ENCODE results near the gene ARMC9. TPM values are rescaled to one million over a fixed set of nuclear protein-coding genes. Genes with fewer than 3 reads are reported as not detected.

The ARMC9 gene
- total RNA-seq, 1 donor from 2014 or later, result 9.0 TPM

Other genes starting within 250 kb of the ARMC9 start
- gene SPATA3, start 202.5 kb upstream of the ARMC9 start, total RNA-seq, result not detected in 2 replicates
- gene C2orf72, start 161.1 kb upstream of the ARMC9 start, total RNA-seq, result not detected in 2 replicates
- gene PSMD1, start 141.8 kb upstream of the ARMC9 start, total RNA-seq, result 99.9 and 105 TPM in 2 replicates
- gene HTR2B, start 73.6 kb upstream of the ARMC9 start, total RNA-seq, result not detected in 2 replicates
- 23.7 and 24.4 TPM in 2 replicates for gene B3GNT7, start 197.1 kb downstream of the ARMC9 start, total RNA-seq